ENCODE results near the gene SCFD1.
"Not testable (repeated sequence)": the region's sequence is repeated elsewhere in the genome, so short reads cannot be mapped to it uniquely, and the experiment has no call there.

Gene SCFD1

GRCh38 chr14:30673071-30673470 is 51.0 kb downstream of the SCFD1 start:
- no peak for DNase-seq (ENCODE audit: low read depth in 2 of 2)

GRCh38 chr14:30678926-30679431 is 56.9 kb downstream of the SCFD1 start:
- DNase-seq (ENCODE audit: low read depth in 2 of 2): no peak

- no peak for DNase-seq (ENCODE audit: low read depth in 2 of 2)
Measured at GRCh38 chr14:30680036-30680435, 57.9 kb downstream of the SCFD1 start.

- not testable (repeated sequence) for DNase-seq (ENCODE audit: low read depth in 2 of 2)
Measured at GRCh38 chr14:30680776-30681175, 58.7 kb downstream of the SCFD1 start.

GRCh38 chr14:30681752-30682355 is 59.7 kb downstream of the SCFD1 start:
- no peak for DNase-seq (ENCODE audit: low read depth in 2 of 2)

GRCh38 chr14:30690487-30691355 is 68.6 kb downstream of the SCFD1 start:
- not testable (repeated sequence) for DNase-seq (ENCODE audit: low read depth in 2 of 2)

- DNase-seq (ENCODE audit: low read depth in 2 of 2): no peak
Measured at GRCh38 chr14:30691751-30692398, 69.8 kb downstream of the SCFD1 start.

GRCh38 chr14:30692669-30693068 is 70.5 kb downstream of the SCFD1 start:
- DNase-seq (ENCODE audit: low read depth in 2 of 2): no peak

- no peak for DNase-seq (ENCODE audit: low read depth in 2 of 2)
Measured at GRCh38 chr14:30698463-30698862, 76.3 kb downstream of the SCFD1 start.

GRCh38 chr14:30706704-30707103 is 84.6 kb downstream of the SCFD1 start:
- DNase-seq (ENCODE audit: low read depth in 2 of 2): no peak

GRCh38 chr14:30708157-30708556 is 86.0 kb downstream of the SCFD1 start:
- no peak for DNase-seq (ENCODE audit: low read depth in 2 of 2)

GRCh38 chr14:30709201-30709600 is 87.1 kb downstream of the SCFD1 start:
- no peak for DNase-seq (ENCODE audit: low read depth in 2 of 2)

- no peak for DNase-seq (ENCODE audit: low read depth in 2 of 2)
Measured at GRCh38 chr14:30710876-30711275, 88.8 kb downstream of the SCFD1 start.

GRCh38 chr14:30719137-30719536 is 97.0 kb downstream of the SCFD1 start:
- no peak for DNase-seq (ENCODE audit: low read depth in 2 of 2)

- no peak for DNase-seq (ENCODE audit: low read depth in 2 of 2)
Measured at GRCh38 chr14:30725763-30726162, 103.6 kb downstream of the SCFD1 start.

- no peak for DNase-seq (ENCODE audit: low read depth in 2 of 2)
Measured at GRCh38 chr14:30728471-30728870, 106.4 kb downstream of the SCFD1 start.

- DNase-seq (ENCODE audit: low read depth in 2 of 2): no peak
Measured at GRCh38 chr14:30737916-30738315, 115.8 kb downstream of the SCFD1 start.

- no peak for DNase-seq (ENCODE audit: low read depth in 2 of 2)
Measured at GRCh38 chr14:30738978-30739377, 116.9 kb downstream of the SCFD1 start.

GRCh38 chr14:30748343-30748742 is 126.2 kb downstream of the SCFD1 start:
- no peak for DNase-seq (ENCODE audit: low read depth in 2 of 2)

GRCh38 chr14:30751646-30752416 is 129.7 kb downstream of the SCFD1 start:
- DNase-seq (ENCODE audit: low read depth in 2 of 2): no peak

GRCh38 chr14:30753452-30753851 is 131.3 kb downstream of the SCFD1 start:
- no peak for DNase-seq (ENCODE audit: low read depth in 2 of 2)

GRCh38 chr14:30754778-30755177 is 132.7 kb downstream of the SCFD1 start:
- no peak for DNase-seq (ENCODE audit: low read depth in 2 of 2)
